SK-N-SH treated with all-trans-retinoic acid at 6 μM for 48 hours (cell line): ENCODE data around the gene MAPK8IP3.

Experiments used
- ATAC-seq: fragments of 200-7000 bp; cut with Tn5 transposase; 3 replicates; pipeline ENCODE4 v1.9.1; 2020; ENCODE audit warnings: mild to moderate bottlenecking, moderate library complexity
- ARNTL ChIP-seq: fragments of 450-650 bp; formaldehyde crosslinking; IDR thresholded peaks from 2 replicates; pipeline ENCODE4 v1.5.0; 2020; ENCODE audit warnings: low read depth, mild to moderate bottlenecking, moderate library complexity, borderline replicate concordance
- BACH2 ChIP-seq: fragments of 250-450 bp; sonication (Bioruptor Pico); IDR thresholded peaks from 2 replicates; pipeline ENCODE4 v1.9.0; 2021; ENCODE audit warnings: mild to moderate bottlenecking, borderline replicate concordance
- CREB5 ChIP-seq: fragments of 250-450 bp; sonication (Bioruptor Pico); IDR thresholded peaks from 2 replicates; pipeline ENCODE4 v1.5.1; 2020; ENCODE audit warnings: low read depth, mild to moderate bottlenecking, moderate library complexity
- CSRNP3 ChIP-seq: fragments of 250-450 bp; sonication (Bioruptor Pico); IDR thresholded peaks from 2 replicates; pipeline ENCODE4 v1.5.1; 2021; ENCODE audit warnings: mild to moderate bottlenecking, moderate library complexity
- ESRRG ChIP-seq: fragments of 250-450 bp; sonication (Bioruptor Pico); IDR thresholded peaks from 2 replicates; pipeline ENCODE4 v1.6.1; 2021; ENCODE audit warnings: mild to moderate bottlenecking
- GLIS3 ChIP-seq: fragments of 250-450 bp; sonication (Bioruptor Pico); IDR thresholded peaks from 2 replicates; pipeline ENCODE4 v1.5.0; 2020; ENCODE audit warnings: mild to moderate bottlenecking, moderate library complexity
- ISL1 ChIP-seq: fragments of 250-450 bp; sonication (Bioruptor Pico); IDR thresholded peaks from 2 replicates; pipeline ENCODE4 v2.1.2; 2022; ENCODE audit warnings: mild to moderate bottlenecking, moderate library complexity
- OSR1 ChIP-seq: fragments of 250-450 bp; sonication (Bioruptor Pico); IDR thresholded peaks from 2 replicates; pipeline ENCODE4 v1.8.0; 2022; ENCODE audit warnings: moderate library complexity, mild to moderate bottlenecking, inconsistent platforms
- PATZ1 ChIP-seq: fragments of 250-450 bp; sonication (Bioruptor Pico); IDR thresholded peaks from 2 replicates; pipeline ENCODE4 v1.8.0; 2020; ENCODE audit warnings: mild to moderate bottlenecking, moderate library complexity, borderline replicate concordance
- POU6F1 ChIP-seq: fragments of 250-450 bp; sonication (Bioruptor Pico); IDR thresholded peaks from 2 replicates; pipeline ENCODE4 v1.8.0; 2021; ENCODE audit warnings: low read depth, mild to moderate bottlenecking, moderate library complexity, borderline replicate concordance
- PPARA ChIP-seq: fragments of 250-450 bp; sonication (Bioruptor Pico); IDR thresholded peaks from 2 replicates; pipeline ENCODE4 v1.5.0; 2020; ENCODE audit warnings: mild to moderate bottlenecking, borderline replicate concordance
- RARB ChIP-seq: fragments of 250-450 bp; sonication (Bioruptor Pico); IDR thresholded peaks from 2 replicates; pipeline ENCODE4 v1.8.0; 2021; ENCODE audit warnings: mild to moderate bottlenecking, moderate library complexity
- SNAI2 ChIP-seq: fragments of 250-450 bp; sonication (Bioruptor Pico); IDR thresholded peaks from 2 replicates; pipeline ENCODE4 v1.5.0; 2020; ENCODE audit warnings: mild to moderate bottlenecking, moderate library complexity
- TCF4 ChIP-seq: fragments of 250-450 bp; sonication (Bioruptor Pico); IDR thresholded peaks from 2 replicates; pipeline ENCODE4 v1.8.0; 2021; ENCODE audit warnings: mild to moderate bottlenecking, moderate library complexity, borderline replicate concordance
- TOX ChIP-seq: fragments of 250-450 bp; sonication (Bioruptor Pico); IDR thresholded peaks from 2 replicates; pipeline ENCODE4 v1.8.0; 2021; ENCODE audit warnings: mild to moderate bottlenecking, moderate library complexity, borderline replicate concordance
- TSHZ2 ChIP-seq: fragments of 250-450 bp; sonication (Bioruptor Pico); IDR thresholded peaks from 2 replicates; pipeline ENCODE4 v1.5.0; 2020; ENCODE audit warnings: mild to moderate bottlenecking, moderate library complexity
- ZC3H10 ChIP-seq: fragments of 250-450 bp; sonication (Bioruptor Pico); IDR thresholded peaks from 2 replicates; pipeline ENCODE4 v1.5.1; 2021; ENCODE audit warnings: mild to moderate bottlenecking, moderate library complexity
- ZFP3 ChIP-seq: fragments of 250-450 bp; sonication (Bioruptor Pico); IDR thresholded peaks from 2 replicates; pipeline ENCODE4 v1.5.0; 2020; ENCODE audit warnings: mild to moderate bottlenecking, moderate library complexity
- ZFP30 ChIP-seq: fragments of 450-650 bp; formaldehyde crosslinking; IDR thresholded peaks from 2 replicates; pipeline ENCODE4 v1.5.0; 2022; ENCODE audit warnings: mild to moderate bottlenecking, moderate library complexity
- ZNF565 ChIP-seq: fragments of 450-650 bp; formaldehyde crosslinking; conservative IDR thresholded peaks from 2 replicates; pipeline ENCODE4 v1.5.0; 2020; ENCODE audit warnings: low read depth, mild to moderate bottlenecking, moderate library complexity
- ZNF70 ChIP-seq: fragments of 450-650 bp; formaldehyde crosslinking; IDR thresholded peaks from 2 replicates; pipeline ENCODE4 v1.5.0; 2020; ENCODE audit warnings: mild to moderate bottlenecking, moderate library complexity
- ZNF8 ChIP-seq: fragments of 450-650 bp; formaldehyde crosslinking; IDR thresholded peaks from 2 replicates; pipeline ENCODE4 v1.5.0; 2020; ENCODE audit warnings: mild to moderate bottlenecking, moderate library complexity

MAPK8IP3 gene

GRCh38 chr16:1817716-1818115, 111.7 kb downstream of the MAPK8IP3 start:
- TF ChIP-seq PATZ1 (CRISPR knock-in tag) (no peak), ZNF8 (CRISPR knock-in tag) (no peak), ISL1 (no peak), ZNF70 (CRISPR knock-in tag) (no peak), ARNTL (CRISPR knock-in tag) (no peak), ZC3H10 (no peak), OSR1 (CRISPR knock-in tag) (no peak), ZFP30 (CRISPR knock-in tag) (no peak), ESRRG (CRISPR knock-in tag) (no peak), CSRNP3 (no peak), SNAI2 (CRISPR knock-in tag) (no peak), RARB (CRISPR knock-in tag) (no peak), ZNF565 (CRISPR knock-in tag) (no peak)
- no peak for ATAC-seq

GRCh38 chr16:1818204-1818872, 112.3 kb downstream of the MAPK8IP3 start:
- TF ChIP-seq POU6F1 (no peak), GLIS3 (CRISPR knock-in tag) (no peak), TSHZ2 (CRISPR knock-in tag) (no peak), ZFP30 (CRISPR knock-in tag) (no peak), TOX (CRISPR knock-in tag) (no peak), OSR1 (CRISPR knock-in tag) (no peak), TCF4 (CRISPR knock-in tag) (no peak), ESRRG (CRISPR knock-in tag) (no peak), PPARA (no peak)
- TF ChIP-seq, all 23 proteins: peak for 0
- ATAC-seq: no peak

GRCh38 chr16:1818873-1819525, 113.0 kb downstream of the MAPK8IP3 start:
- no peak for ATAC-seq
- TF ChIP-seq BACH2 (no peak), ZNF8 (CRISPR knock-in tag) (no peak), CSRNP3 (no peak), ZFP30 (CRISPR knock-in tag) (no peak), ZNF70 (CRISPR knock-in tag) (no peak), TCF4 (CRISPR knock-in tag) (no peak), CREB5 (CRISPR knock-in tag) (no peak), TSHZ2 (CRISPR knock-in tag) (no peak), ISL1 (no peak), PPARA (no peak), ZFP3 (CRISPR knock-in tag) (no peak), OSR1 (CRISPR knock-in tag) (no peak), ZC3H10 (no peak)
